Testis (tissue), 5 donors: ENCODE results near the gene TMEM61. TPM values are rescaled to one million over a fixed set of nuclear protein-coding genes. Genes with fewer than 3 reads are reported as not detected.
"Not testable (repeated sequence)": the region's sequence is repeated elsewhere in the genome, so short reads cannot be mapped to it uniquely, and the experiment has no call there.

Source experiments
- DNase-seq: peaks from one replicate; pipeline ENCODE4 v3.0.0-alpha.2; 2019
- H3K27ac ChIP-seq, 2 donors: fragments of 200-600 bp; sonication (generic); one replicate each; pipeline ENCODE4 v1.5.1; 2019
- H3K27me3 ChIP-seq: fragments of 200-600 bp; sonication (generic); one replicate; pipeline ENCODE4 v1.5.1; 2019
- H3K36me3 ChIP-seq: fragments of 200-600 bp; sonication (generic); one replicate; pipeline ENCODE4 v1.5.1; 2017; ENCODE audit warnings: low read depth; ENCODE audit errors: missing control alignments
- H3K4me1 ChIP-seq: fragments of 200-600 bp; sonication (generic); one replicate; pipeline ENCODE4 v1.5.1; 2019
- H3K4me3 ChIP-seq, 2 donors: fragments of 200-600 bp; sonication (generic); one replicate each; pipeline ENCODE4 v1.5.1; 2017 to 2019
- H3K9me3 ChIP-seq: fragments of 200-600 bp; sonication (generic); one replicate; pipeline ENCODE4 v1.5.1; 2017
- POLR2A ChIP-seq: fragments of 450-650 bp; IDR thresholded peaks from one replicate; pipeline ENCODE4 v1.6.1; 2017; ENCODE audit warnings: antibody characterized with exemption, mild to moderate bottlenecking, moderate library complexity
- WGBS, 2 donors: methylation state at CpG; one replicate each; pipeline ENCODE4 v1.1.5; 2018; 5-methylcytosine and 5-hydroxymethylcytosine counted together
- intact Hi-C: fragments of 100-400 bp; cut with DNase I; formaldehyde crosslinking; loops from one replicate; pipeline ENCODE4 v1.15.1; 2023; ENCODE audit warnings: low total_unique reads
- long read RNA-seq, 2 donors: transcript quantifications; one replicate each; lab custom pipeline, GENCODE V29; 2026
- polyA plus RNA-seq: library from polyadenylated mRNA; stranded (reverse); fragments of 350-450 nt; fragmentation: Illumina TruSeq; extraction: RNeasy Lipid Tissue Mini Kit (QIAGEN cat#74804); gene quantifications from one replicate; pipeline ENCODE4 v1.2.3, GENCODE V29; 2014; ENCODE audit warnings: low read depth, low replicate concordance; ENCODE audit not compliant: insufficient read depth
- total RNA-seq, 2 donors: library from RNA; depleted of rRNA; stranded (reverse); fragments of >200 nt; gene quantifications; one replicate each; pipeline ENCODE4 v1.2.3, GENCODE V29; 2016
- TF ChIP-seq, protein P1 (sequence below), 3 experiments: fragments of 450-650 bp in 2 of 3; fragments of 200-600 bp in 1 of 3; sonication (generic) in 1 of 3; IDR thresholded peaks; one replicate each; pipeline ENCODE4 v1.5.1; 2016 to 2019; ENCODE audit warnings: antibody characterized with exemption in 3 of 3, mild to moderate bottlenecking in 2 of 3, moderate library complexity in 1 of 3

The TMEM61 gene
- 1 to 10 TPM in 1 of 2 donors, under 1 TPM in 1; 0.31 to 1.1 TPM for total RNA-seq
- 1.4 TPM for polyA plus RNA-seq
- long read RNA-seq, donor 1: 0 reads
- long read RNA-seq, donor 2: 0 reads

DNA sequence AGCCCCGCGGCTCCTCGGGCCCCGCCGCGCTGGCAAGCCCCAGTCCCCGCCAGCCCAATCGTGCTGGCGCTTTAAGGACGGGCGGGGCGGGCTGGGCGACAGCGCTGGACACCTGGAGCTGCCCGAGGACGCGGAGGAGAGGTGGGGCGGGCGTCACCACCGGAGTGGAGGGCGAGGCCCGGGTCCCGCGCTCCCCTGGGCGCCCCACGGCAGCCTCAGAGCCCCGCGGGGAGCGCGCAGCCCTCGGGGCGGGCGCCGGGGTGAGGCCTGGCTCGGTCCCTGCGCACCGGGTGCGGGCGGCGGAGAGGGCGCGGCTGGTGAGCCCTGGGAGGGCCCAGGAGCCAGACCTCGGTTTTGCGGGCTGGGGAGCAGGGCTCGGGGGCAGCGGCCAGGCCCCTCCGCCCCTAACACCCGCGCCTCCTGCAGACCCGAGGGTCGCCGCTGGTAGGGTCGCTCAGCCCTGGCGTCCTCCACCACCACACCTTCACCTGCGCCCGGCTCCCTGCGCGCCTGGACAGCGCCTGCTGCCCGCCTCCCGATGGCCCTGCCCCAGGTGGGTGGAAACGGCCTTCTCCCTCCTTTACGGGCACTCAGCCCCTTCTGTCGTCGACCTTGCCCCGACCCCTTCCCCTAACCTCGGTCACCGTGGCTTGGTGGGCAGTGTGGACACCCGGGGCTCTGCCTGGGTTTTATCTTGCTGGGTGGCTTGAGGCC, at the start of gene TMEM61:
TSS of gene TMEM61 (plus strand) at position 101 of the 714 bp plus-strand sequence. CDS start at position 539, 438 bp downstream.
- Histone ChIP-seq H3K27me3 (no peaks in the 10 kb centered on the region), H3K27ac (no peak within 1 kb of the TSS), H3K4me1 (no peaks in the 10 kb centered on the region), H3K36me3 (no peaks in the 10 kb centered on the region), H3K9me3 (no peaks in the 10 kb centered on the region), H3K4me3 (peak within 1 kb of the TSS; percentile 40 to 60)
- no peak for DNase-seq
- WGBS, 2 donors: 18 to 30% methylated on average over 14 to 54 of the region's 69 CpGs
- TF ChIP-seq, protein P1, sequence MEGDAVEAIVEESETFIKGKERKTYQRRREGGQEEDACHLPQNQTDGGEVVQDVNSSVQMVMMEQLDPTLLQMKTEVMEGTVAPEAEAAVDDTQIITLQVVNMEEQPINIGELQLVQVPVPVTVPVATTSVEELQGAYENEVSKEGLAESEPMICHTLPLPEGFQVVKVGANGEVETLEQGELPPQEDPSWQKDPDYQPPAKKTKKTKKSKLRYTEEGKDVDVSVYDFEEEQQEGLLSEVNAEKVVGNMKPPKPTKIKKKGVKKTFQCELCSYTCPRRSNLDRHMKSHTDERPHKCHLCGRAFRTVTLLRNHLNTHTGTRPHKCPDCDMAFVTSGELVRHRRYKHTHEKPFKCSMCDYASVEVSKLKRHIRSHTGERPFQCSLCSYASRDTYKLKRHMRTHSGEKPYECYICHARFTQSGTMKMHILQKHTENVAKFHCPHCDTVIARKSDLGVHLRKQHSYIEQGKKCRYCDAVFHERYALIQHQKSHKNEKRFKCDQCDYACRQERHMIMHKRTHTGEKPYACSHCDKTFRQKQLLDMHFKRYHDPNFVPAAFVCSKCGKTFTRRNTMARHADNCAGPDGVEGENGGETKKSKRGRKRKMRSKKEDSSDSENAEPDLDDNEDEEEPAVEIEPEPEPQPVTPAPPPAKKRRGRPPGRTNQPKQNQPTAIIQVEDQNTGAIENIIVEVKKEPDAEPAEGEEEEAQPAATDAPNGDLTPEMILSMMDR (IDR thresholded peaks at IDR 0.05): no peak
- TF ChIP-seq POLR2A: no peak
- intact Hi-C loops: no loop called here

DNA sequence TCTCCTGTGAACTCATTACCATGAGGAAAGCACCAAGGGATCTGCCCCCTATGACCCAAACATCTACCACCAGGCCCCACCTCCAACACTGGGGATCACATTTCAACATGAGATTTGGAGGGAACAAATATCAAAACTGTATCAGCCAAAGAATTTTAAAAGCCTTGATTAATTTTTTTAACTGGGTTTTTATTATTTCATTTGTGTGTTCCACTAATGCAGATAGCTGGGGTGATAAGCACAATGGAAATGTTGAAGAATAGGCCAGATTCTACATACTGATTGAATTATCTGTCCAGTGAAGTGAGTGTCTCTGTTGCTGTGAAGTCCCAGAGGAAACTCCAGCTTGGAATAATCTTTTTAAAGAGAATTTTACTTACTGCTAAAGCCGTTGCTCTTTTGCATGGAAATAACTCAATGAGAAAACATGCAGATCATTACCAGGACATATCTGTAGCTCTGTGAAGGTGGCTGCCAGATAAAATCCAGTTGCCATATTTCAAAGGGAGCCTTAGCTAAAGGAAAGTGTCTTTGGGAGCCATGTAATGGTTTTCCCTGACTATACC, 49.1 kb upstream of the TMEM61 start:
- no peaks in the 10 kb centered on the region for H3K9me3 ChIP-seq
- H3K4me1 ChIP-seq: peaks cover 16% of the 10 kb centered on the region
- H3K36me3 ChIP-seq: no peaks in the 10 kb centered on the region
- H3K4me3 ChIP-seq: no peak overlapping the region
- TF ChIP-seq, protein P1 (IDR thresholded peaks at IDR 0.05): no peak
- TF ChIP-seq POLR2A: no peak
- intact Hi-C loops: no loop called here
- H3K27me3 ChIP-seq: no peaks in the 10 kb centered on the region
- no peak for DNase-seq
- no peak overlapping the region for H3K27ac ChIP-seq
- WGBS, 2 donors: 71 to 73% methylated on average over 1 of the region's 1 CpG

DNA sequence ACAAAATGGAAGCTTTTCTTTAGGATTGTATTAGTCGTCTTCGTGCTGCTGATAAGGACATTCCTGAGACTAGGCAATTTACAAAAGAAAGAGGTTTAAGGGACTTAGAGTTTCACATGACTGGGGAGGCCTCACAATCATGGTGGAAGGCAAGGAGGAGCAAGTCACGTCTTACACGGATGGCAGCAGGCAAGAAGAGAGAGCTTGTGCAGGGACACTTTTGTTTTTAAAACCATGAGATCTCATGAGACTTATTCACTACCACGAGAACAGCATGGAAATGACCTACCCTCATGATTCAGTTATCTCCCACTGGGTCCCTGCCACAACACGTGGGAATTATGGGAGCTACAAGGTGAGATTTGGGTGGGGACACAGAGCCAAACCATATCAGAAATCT, 46.3 kb upstream of the TMEM61 start:
- H3K4me1 ChIP-seq, H3K36me3 ChIP-seq, H3K27me3 ChIP-seq, H3K27ac ChIP-seq, intact Hi-C loops, H3K4me3 ChIP-seq, DNase-seq, H3K9me3 ChIP-seq: not testable (repeated sequence)
- 87 to 94% methylated on average over 6 of the region's 6 CpGs for WGBS, 2 donors

DNA sequence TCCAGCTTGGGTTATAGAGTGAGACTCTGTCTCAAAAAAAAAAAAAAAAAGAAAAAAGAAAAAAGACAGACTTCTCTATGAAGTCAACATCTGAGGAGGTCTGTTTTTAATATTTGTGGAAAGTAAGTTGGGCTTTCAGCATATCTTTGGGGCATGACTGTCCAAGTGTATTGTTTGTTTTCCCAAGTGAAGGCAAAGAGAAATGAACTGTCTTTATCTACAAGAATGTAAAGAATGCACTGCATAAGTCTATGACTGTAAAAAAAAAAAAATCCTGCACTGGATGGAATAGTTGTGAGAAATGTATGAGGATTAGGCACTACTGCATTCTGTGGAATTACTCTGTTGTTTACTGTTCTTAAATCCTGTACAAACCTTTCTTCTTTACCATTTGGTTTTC, 45.6 kb upstream of the TMEM61 start:
- Histone ChIP-seq H3K27me3 (no peaks in the 10 kb centered on the region), H3K27ac (no peak overlapping the region), H3K9me3 (no peaks in the 10 kb centered on the region), H3K36me3 (no peaks in the 10 kb centered on the region), H3K4me1 (no peaks in the 10 kb centered on the region), H3K4me3 (no peak overlapping the region)
- TF ChIP-seq, protein P1 (IDR thresholded peaks at IDR 0.05): no peak
- TF ChIP-seq POLR2A: no peak
- no peak for DNase-seq
- intact Hi-C loops: no loop called here

DNA sequence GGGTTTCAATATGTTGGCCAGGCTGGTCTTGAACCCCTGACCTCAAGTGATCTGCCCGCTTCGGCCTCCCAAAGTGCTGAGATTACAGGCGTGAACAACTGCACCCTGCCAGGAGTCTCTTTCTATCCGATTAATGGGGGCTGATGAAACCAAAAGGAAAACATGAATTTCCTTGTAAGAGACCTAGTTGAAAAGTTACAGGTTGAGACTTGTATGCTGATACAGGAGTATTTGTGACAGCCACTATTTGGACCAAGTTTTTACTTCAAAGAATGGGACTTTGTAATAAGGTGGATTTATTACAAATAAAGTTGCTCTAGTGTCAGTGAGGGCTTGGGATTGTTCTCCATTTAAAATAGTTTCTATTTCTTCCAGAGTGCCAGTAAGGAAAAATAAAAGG, 43.6 kb upstream of the TMEM61 start:
- DNase-seq: no peak
- Histone ChIP-seq H3K4me3 (no peak overlapping the region), H3K4me1 (no peaks in the 10 kb centered on the region), H3K27me3 (no peaks in the 10 kb centered on the region), H3K9me3 (no peaks in the 10 kb centered on the region), H3K27ac (no peak overlapping the region), H3K36me3 (no peaks in the 10 kb centered on the region)
- no peak for TF ChIP-seq POLR2A
- TF ChIP-seq, protein P1 (IDR thresholded peaks at IDR 0.05): no peak
- WGBS, 2 donors: 86 to 96% methylated on average over 4 of the region's 4 CpGs
- intact Hi-C loops: no loop called here
